AG04450 (cell line): ENCODE data around the gene JPH4. TPM values are rescaled to one million over a fixed set of nuclear protein-coding genes. Genes with fewer than 3 reads are reported as not detected.

Source experiments
- CTCF ChIA-PET: fragments of 300-600, 350-600 bp; formaldehyde crosslinking; extraction: SDS; loops from one replicate; lab custom pipeline; 2022; ENCODE audit warnings: antibody characterized with exemption, inconsistent platforms; lab: Charles Lee
- POLR2A ChIA-PET: fragments of 350-600 bp; formaldehyde crosslinking; extraction: SDS; loops from one replicate; lab custom pipeline; 2021; ENCODE audit warnings: antibody characterized with exemption, inconsistent platforms; lab: Yijun Ruan, JAX
- DNase-seq: peaks from one replicate; pipeline ENCODE4 v3.0.0-alpha.2; 2011; ENCODE audit warnings: low read depth, low spot score
- H3K27ac ChIP-seq: one replicate; pipeline ENCODE4 v1.5.1; 2012; ENCODE audit warnings: low read depth, low read length, control low read depth
- H3K27me3 ChIP-seq: one replicate; pipeline ENCODE4 v1.6.0; 2012; ENCODE audit warnings: low read length; ENCODE audit not compliant: control insufficient read depth, insufficient read depth
- H3K4me3 ChIP-seq: 2 replicates; pipeline ENCODE4 v1.5.1; 2011; ENCODE audit warnings: mild to moderate bottlenecking, low read depth, low read length, control low read depth
- H3K9me3 ChIP-seq: 2 replicates; pipeline ENCODE4 v1.5.1; 2012; ENCODE audit warnings: low read length; ENCODE audit not compliant: control insufficient read depth, insufficient read depth
- polyA plus RNA-seq: library from polyadenylated mRNA; depleted of rRNA; stranded (reverse); fragments of >200 nt; gene quantifications from 2 replicates; pipeline ENCODE4 v1.2.3, GENCODE V29; 2011
- TF ChIP-seq, protein P1 (sequence below): IDR thresholded peaks from 2 replicates; pipeline ENCODE4 v1.5.1; 2011; ENCODE audit warnings: low read depth, low read length, control low read depth, inconsistent platforms

The JPH4 gene
- polyA plus RNA-seq, 1 experiment: not detected

- no peak for DNase-seq
- H3K27me3 ChIP-seq: peaks cover 7% of the 10 kb centered on the region
- POLR2A ChIA-PET: no interaction called here
- no peak overlapping the region for H3K4me3 ChIP-seq
- TF ChIP-seq, protein P1, sequence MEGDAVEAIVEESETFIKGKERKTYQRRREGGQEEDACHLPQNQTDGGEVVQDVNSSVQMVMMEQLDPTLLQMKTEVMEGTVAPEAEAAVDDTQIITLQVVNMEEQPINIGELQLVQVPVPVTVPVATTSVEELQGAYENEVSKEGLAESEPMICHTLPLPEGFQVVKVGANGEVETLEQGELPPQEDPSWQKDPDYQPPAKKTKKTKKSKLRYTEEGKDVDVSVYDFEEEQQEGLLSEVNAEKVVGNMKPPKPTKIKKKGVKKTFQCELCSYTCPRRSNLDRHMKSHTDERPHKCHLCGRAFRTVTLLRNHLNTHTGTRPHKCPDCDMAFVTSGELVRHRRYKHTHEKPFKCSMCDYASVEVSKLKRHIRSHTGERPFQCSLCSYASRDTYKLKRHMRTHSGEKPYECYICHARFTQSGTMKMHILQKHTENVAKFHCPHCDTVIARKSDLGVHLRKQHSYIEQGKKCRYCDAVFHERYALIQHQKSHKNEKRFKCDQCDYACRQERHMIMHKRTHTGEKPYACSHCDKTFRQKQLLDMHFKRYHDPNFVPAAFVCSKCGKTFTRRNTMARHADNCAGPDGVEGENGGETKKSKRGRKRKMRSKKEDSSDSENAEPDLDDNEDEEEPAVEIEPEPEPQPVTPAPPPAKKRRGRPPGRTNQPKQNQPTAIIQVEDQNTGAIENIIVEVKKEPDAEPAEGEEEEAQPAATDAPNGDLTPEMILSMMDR: no peak
- H3K27ac ChIP-seq: no peak overlapping the region
- CTCF ChIA-PET: no interaction called here
- no peaks in the 10 kb centered on the region for H3K9me3 ChIP-seq
Observed at GRCh38 chr14:23604675-23605170, 26.1 kb upstream of the JPH4 start.

GRCh38 chr14:23604148-23604547, 25.6 kb upstream of the JPH4 start:
- Histone ChIP-seq H3K27ac (no peak overlapping the region), H3K4me3 (no peak overlapping the region), H3K9me3 (no peaks in the 10 kb centered on the region), H3K27me3 (peaks cover 7% of the 10 kb centered on the region)
- ChIA-PET CTCF (no interaction called here), POLR2A (no interaction called here)
- no peak for DNase-seq
- TF ChIP-seq, protein P1: no peak

GRCh38 chr14:23603103-23603502, 24.5 kb upstream of the JPH4 start:
- TF ChIP-seq, protein P1: no peak
- no peaks in the 10 kb centered on the region for H3K9me3 ChIP-seq
- ChIA-PET CTCF (interaction anchor here (1.7 kb wide), 1 partner anchor 29 kb away, joined by 4 read pairs; no protein-coding TSS in a partner anchor), POLR2A (no interaction called here)
- no peak for DNase-seq
- peaks cover 3% of the 10 kb centered on the region for H3K27me3 ChIP-seq
- H3K27ac ChIP-seq: no peak overlapping the region
- no peak overlapping the region for H3K4me3 ChIP-seq

DNA sequence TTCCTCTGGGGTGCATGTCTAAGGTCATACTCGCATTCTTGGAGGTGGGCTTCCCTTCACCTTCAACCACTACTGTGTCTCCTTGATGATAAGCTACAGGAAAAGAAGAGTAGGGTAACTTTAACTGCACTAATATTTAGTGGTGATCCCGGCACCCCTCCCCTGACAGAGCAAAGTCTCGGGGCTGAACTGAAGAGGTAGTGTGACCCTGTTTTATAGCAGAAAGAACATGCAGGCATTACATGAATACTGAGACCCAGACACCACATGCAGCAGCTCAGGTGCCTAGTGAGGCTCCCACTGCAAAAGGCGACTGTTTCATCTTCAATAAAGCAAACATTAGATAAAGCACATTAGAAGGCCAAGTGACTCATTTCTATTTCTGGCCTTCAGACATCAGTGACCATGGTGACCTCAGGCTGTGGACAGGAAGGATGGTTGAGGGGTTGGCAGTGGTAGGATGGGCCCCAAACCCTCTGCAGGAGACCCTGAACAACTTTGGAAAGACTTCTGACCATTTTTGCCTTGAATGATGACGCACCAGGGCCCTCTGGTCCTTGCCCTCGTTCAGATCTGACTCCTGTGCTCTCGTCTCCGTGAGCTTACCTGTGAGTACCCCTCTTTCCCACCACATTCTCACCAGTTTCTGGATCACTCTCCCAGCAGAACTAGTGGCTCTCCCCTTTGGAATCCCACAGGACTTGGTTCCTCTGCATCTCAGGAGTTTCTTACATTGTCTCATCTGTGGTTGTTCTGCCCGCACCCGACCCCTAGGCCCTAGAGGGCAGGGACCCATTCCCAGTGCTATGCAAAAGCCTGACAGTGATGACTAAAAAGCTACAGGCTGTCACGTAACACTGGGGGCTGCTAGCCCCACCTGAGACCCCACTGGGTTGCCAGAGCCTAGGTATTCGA, 23.8 kb upstream of the JPH4 start:
- H3K4me3 ChIP-seq: no peak overlapping the region
- DNase-seq: no peak
- POLR2A ChIA-PET: no interaction called here
- no peaks in the 10 kb centered on the region for H3K9me3 ChIP-seq
- peaks cover 3% of the 10 kb centered on the region for H3K27me3 ChIP-seq
- TF ChIP-seq, protein P1: no peak
- no peak overlapping the region for H3K27ac ChIP-seq
- CTCF ChIA-PET: interaction anchor here (1.3 to 1.7 kb wide), 2 partner anchors 29 to 308 kb away, joined by 3 to 4 read pairs; no protein-coding TSS in a partner anchor

DNA sequence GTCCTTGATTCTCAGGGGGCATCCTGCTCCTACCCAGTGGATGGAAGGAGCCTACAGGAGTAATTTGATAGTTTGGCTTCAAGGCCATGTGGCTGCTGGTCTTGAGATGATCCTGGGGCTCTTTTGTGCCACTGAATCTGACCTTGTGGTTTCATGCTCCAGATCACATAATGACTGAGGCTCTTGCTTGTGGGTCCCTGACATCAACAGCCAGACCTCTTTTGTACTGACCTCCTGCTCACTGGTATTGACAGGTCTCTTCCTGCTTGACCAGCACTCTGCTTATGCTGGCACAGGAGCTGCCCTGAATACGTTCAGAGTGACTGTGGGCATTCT, 23.2 kb upstream of the JPH4 start:
- Histone ChIP-seq H3K27me3 (peaks cover 3% of the 10 kb centered on the region), H3K27ac (no peak overlapping the region), H3K9me3 (no peaks in the 10 kb centered on the region), H3K4me3 (no peak overlapping the region)
- TF ChIP-seq, protein P1: no peak
- CTCF ChIA-PET: interaction anchor here (1.3 to 1.7 kb wide), 2 partner anchors 30 to 309 kb away, joined by 3 to 4 read pairs; no protein-coding TSS in a partner anchor
- POLR2A ChIA-PET: no interaction called here
- no peak for DNase-seq
